Right lobe of liver (tissue), 6 donors: ENCODE measurements around the gene SELPLG. TPM values are rescaled to one million over a fixed set of nuclear protein-coding genes. Genes with fewer than 3 reads are reported as not detected.

Experiments
- ATAC-seq, 4 donors: fragments of 200-7000 bp; cut with Tn5 transposase; one replicate each; pipeline ENCODE4 v1.9.1; 2020; ENCODE audit warnings: mild to moderate bottlenecking in 4 of 4, moderate library complexity in 4 of 4
- DNase-seq, 3 donors: peaks; one replicate each; pipeline ENCODE4 v3.0.0-alpha.2; 2020
- H3K27ac ChIP-seq, 3 donors: fragments of 200-600 bp; one replicate each; pipeline ENCODE4 v1.8.0; 2022
- H3K27me3 ChIP-seq, 2 donors: fragments of 200-600 bp; one replicate each; pipeline ENCODE4 v1.8.0; 2022
- H3K36me3 ChIP-seq, 4 donors: fragments of 200-600 bp; sonication (generic) in 1 of 4; one replicate each; pipeline versions ENCODE4 v1.5.1 to v1.8.0; 2017 to 2022; ENCODE audit warnings: control low read depth in 1 of 4
- H3K4me1 ChIP-seq, 4 donors: fragments of 200-600 bp; sonication (generic) in 1 of 4; one replicate each; pipeline versions ENCODE4 v1.5.1 to v1.8.0; 2017 to 2022; ENCODE audit warnings: control low read depth in 1 of 4
- H3K4me3 ChIP-seq, 3 donors: fragments of 200-600 bp; one replicate each; pipeline ENCODE4 v1.8.0; 2022
- H3K9me3 ChIP-seq, 4 donors: fragments of 200-600 bp; sonication (generic) in 1 of 4; one replicate each; pipeline versions ENCODE4 v1.5.1 to v1.8.0; 2017 to 2022; ENCODE audit warnings: control low read depth in 1 of 4
- CTCF ChIP-seq, 4 donors: fragments of 200-600 bp in 3 of 4; fragments of 450-650 bp in 1 of 4; IDR thresholded peaks; one replicate each; pipeline versions ENCODE4 v1.5.1 to v1.8.0; 2016 to 2022; ENCODE audit warnings: antibody characterized with exemption in 4 of 4, mild to moderate bottlenecking in 2 of 4
- POLR2A ChIP-seq: fragments of 450-650 bp; IDR thresholded peaks from one replicate; pipeline ENCODE4 v1.6.1; 2017; ENCODE audit warnings: antibody characterized with exemption, mild to moderate bottlenecking
- WGBS: methylation state at CpG from one replicate; pipeline ENCODE4 v1.1.6; 2018; ENCODE audit warnings: low coverage, low lambda C conversion rate; ENCODE audit not compliant: insufficient coverage; ENCODE audit errors: missing lambda C conversion rate; 5-methylcytosine and 5-hydroxymethylcytosine counted together
- intact Hi-C, 2 donors: fragments of 100-400 bp; cut with DNase I; formaldehyde crosslinking; loops; one replicate each; pipeline versions ENCODE4 v1.11.2 to v1.14.1; 2022
- total RNA-seq, 6 experiments: library from RNA; depleted of rRNA in 2 of 6; stranded (reverse); fragments of >200 nt in 2 of 6; fragmentation: NEBNext Ultra II Directional in 3 of 6; extraction: Animal tissue kit (Norgen Biotek cat#: 25700) in 3 of 6; gene quantifications; one replicate each; pipeline versions ENCODE4 v1.1.0 to v1.2.4, GENCODE V29; 2016 to 2023
- donor health status: DM: no; HTN: yes; CAD: no.
- donor health status: DM: no; HTN: no; CAD: no.
- donor health status: DM: no; HTN: no; CAD: no.
- donor health status: DM: no; HTN: yes; CAD: no.
- donor health status: DM: no; HTN: yes; CAD: no.

Gene SELPLG
- total RNA-seq, 6 experiments from 2014 or later: 1.5 to 6.0 (median 3.1) TPM

- peak in 2 of 4 donors; percentile 5 to 38 for ATAC-seq
- Histone ChIP-seq H3K4me1 (no peaks in the 10 kb centered on the region), H3K27ac (no peak overlapping the region), H3K36me3 (no peaks in the 10 kb centered on the region), H3K9me3 (no peaks in the 10 kb centered on the region), H3K4me3 (no peak overlapping the region), H3K27me3 (no peaks in the 10 kb centered on the region)
- WGBS: 40% methylated on average over 4 of the region's 9 CpGs
- intact Hi-C loops: loop anchor here (5.0 kb wide), 2 partner anchors 36 to 46 kb away; no protein-coding TSS in a partner anchor
- DNase-seq: no peak
- TF ChIP-seq CTCF (IDR thresholded peaks at IDR 0.05) (no peak), POLR2A (no peak)
Observed at GRCh38 chr12:108613548-108613947, 20.1 kb downstream of the SELPLG start.

GRCh38 chr12:108612788-108613282, 20.9 kb downstream of the SELPLG start:
- Histone ChIP-seq H3K27ac (no peak overlapping the region), H3K4me3 (no peak overlapping the region), H3K9me3 (no peaks in the 10 kb centered on the region), H3K27me3 (no peaks in the 10 kb centered on the region), H3K36me3 (no peaks in the 10 kb centered on the region), H3K4me1 (no peaks in the 10 kb centered on the region)
- TF ChIP-seq CTCF (IDR thresholded peaks at IDR 0.05): no peak
- no peak for TF ChIP-seq POLR2A
- peak in 1 of 4 donors; percentile 39 for ATAC-seq
- intact Hi-C loops: loop anchor here (5.0 kb wide), 2 partner anchors 36 to 46 kb away; no protein-coding TSS in a partner anchor
- WGBS: 72% methylated on average over 4 of the region's 8 CpGs
- no peak for DNase-seq

GRCh38 chr12:108611884-108612415, 21.7 kb downstream of the SELPLG start:
- TF ChIP-seq POLR2A (no peak), CTCF (IDR thresholded peaks at IDR 0.05) (peak; percentile 9 to 28 (median 21))
- 28% methylated on average over 4 of the region's 5 CpGs for WGBS
- H3K27me3 ChIP-seq: no peaks in the 10 kb centered on the region
- H3K27ac ChIP-seq: no peak overlapping the region
- intact Hi-C loops: loop anchor here (5.0 kb wide), 2 partner anchors 35 to 45 kb away; no protein-coding TSS in a partner anchor
- no peaks in the 10 kb centered on the region for H3K9me3 ChIP-seq
- H3K4me3 ChIP-seq: no peak overlapping the region
- no peaks in the 10 kb centered on the region for H3K4me1 ChIP-seq
- no peaks in the 10 kb centered on the region for H3K36me3 ChIP-seq
- peak in 2 of 4 donors; percentile 25 to 68 for ATAC-seq
- DNase-seq: no peak

GRCh38 chr12:108610856-108611605, 22.7 kb downstream of the SELPLG start:
- DNase-seq (no peak), ATAC-seq (no peak)
- H3K27ac ChIP-seq: no peak overlapping the region
- WGBS: 40% methylated on average over 1 of the region's 15 CpGs
- no peaks in the 10 kb centered on the region for H3K9me3 ChIP-seq
- H3K36me3 ChIP-seq: no peaks in the 10 kb centered on the region
- TF ChIP-seq CTCF (IDR thresholded peaks at IDR 0.05): no peak
- TF ChIP-seq POLR2A: no peak
- no peak overlapping the region for H3K4me3 ChIP-seq
- H3K4me1 ChIP-seq: no peaks in the 10 kb centered on the region
- intact Hi-C loops: loop anchor here (5.0 kb wide), 2 partner anchors 34 to 44 kb away; no protein-coding TSS in a partner anchor
- H3K27me3 ChIP-seq: no peaks in the 10 kb centered on the region
